Measurements from ENCODE around the gene GNG2.

GRCh38 chr14:51981218-51981854 lies 120.9 kb downstream of the GNG2 start:
- TF ChIP-seq CTCF (conservative IDR thresholded peaks at IDR 0.05; ENCODE audit: low read depth, low read length) (no peak), EZH2 (IDR thresholded peaks at IDR 0.05; ENCODE audit: borderline replicate concordance, low read depth, low read length, poor library complexity, severe bottlenecking) (no peak)
